ENCODE measurements around the gene RTN4RL1.
A peak's percentile ranks its signal among the peaks of the same experiment; 100 is the strongest.

RTN4RL1 gene

DNA sequence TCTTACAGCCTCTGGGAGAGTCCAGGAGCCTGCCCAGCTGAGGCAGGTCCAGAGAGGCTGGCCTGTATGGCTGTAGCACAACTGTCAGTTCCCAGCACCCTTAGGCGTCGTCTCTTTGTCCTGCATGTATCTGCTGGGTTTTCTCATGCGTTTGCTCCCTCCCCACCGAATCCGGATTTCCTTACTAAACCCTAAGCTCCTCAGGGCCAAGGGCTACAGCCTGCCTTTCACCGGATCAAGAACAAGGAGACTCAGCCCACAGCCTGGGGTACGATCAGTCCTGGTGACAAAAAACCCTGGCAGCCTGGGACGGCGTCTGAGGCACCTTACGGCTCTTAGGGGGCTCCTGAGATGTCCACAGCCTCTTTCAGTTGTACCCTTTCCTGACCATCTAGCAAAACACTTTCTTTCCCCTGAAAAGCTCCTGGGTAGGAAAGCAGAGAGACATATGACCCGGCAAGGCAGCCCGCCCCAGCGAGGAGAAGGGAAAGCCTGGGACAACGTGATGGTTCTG lies 42.0 kb upstream of the RTN4RL1 start:
- no peak overlapping the region for H3K4me3 ChIP-seq (ENCODE audit: low read depth, low read length)
- TF ChIP-seq, protein P1, sequence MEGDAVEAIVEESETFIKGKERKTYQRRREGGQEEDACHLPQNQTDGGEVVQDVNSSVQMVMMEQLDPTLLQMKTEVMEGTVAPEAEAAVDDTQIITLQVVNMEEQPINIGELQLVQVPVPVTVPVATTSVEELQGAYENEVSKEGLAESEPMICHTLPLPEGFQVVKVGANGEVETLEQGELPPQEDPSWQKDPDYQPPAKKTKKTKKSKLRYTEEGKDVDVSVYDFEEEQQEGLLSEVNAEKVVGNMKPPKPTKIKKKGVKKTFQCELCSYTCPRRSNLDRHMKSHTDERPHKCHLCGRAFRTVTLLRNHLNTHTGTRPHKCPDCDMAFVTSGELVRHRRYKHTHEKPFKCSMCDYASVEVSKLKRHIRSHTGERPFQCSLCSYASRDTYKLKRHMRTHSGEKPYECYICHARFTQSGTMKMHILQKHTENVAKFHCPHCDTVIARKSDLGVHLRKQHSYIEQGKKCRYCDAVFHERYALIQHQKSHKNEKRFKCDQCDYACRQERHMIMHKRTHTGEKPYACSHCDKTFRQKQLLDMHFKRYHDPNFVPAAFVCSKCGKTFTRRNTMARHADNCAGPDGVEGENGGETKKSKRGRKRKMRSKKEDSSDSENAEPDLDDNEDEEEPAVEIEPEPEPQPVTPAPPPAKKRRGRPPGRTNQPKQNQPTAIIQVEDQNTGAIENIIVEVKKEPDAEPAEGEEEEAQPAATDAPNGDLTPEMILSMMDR (IDR thresholded peaks at IDR 0.05), result no peak
- no peaks in the 10 kb centered on the region for H3K79me2 ChIP-seq
- H3K36me3 ChIP-seq (ENCODE audit: control insufficient read depth, insufficient read depth, low read length), result no peaks in the 10 kb centered on the region
- peaks cover 5% of the 10 kb centered on the region for H3K4me1 ChIP-seq
- no peak overlapping the region for H3K4me2 ChIP-seq (ENCODE audit: low read length)
- H2AFZ ChIP-seq, result no peak overlapping the region
- H3K27me3 ChIP-seq (ENCODE audit: control insufficient read depth, insufficient read depth, low read length), result no peaks in the 10 kb centered on the region
- no peaks in the 10 kb centered on the region for H3K9me3 ChIP-seq (ENCODE audit: control insufficient read depth, low read length)
- no peak overlapping the region for H3K9ac ChIP-seq
- peak overlapping the region; percentile 55 for H3K27ac ChIP-seq

DNA sequence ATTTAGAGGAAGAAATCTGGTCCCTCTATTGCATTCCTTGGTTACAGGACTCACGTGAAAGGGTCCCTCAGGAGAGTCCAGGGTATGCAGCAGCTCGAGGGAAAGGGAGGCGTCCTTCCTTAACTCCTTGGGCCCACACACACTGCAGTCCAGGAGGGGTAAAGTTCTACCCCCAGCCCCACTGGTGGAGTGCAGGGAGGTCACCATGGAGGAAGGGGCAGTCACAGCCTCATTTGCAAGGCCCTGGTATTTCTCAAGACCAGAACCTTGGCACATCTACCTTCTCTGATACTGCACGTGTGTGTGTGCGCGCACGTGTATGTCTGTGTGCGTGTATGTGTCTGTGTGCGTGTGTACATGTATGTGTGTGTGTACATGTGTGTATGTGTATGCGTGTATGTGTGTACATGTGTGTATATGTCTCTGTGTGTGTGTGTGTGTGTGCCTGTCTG lies 40.8 kb upstream of the RTN4RL1 start:
- Histone ChIP-seq H3K4me3 (ENCODE audit: low read depth, low read length) (no peak overlapping the region), H3K79me2 (no peaks in the 10 kb centered on the region), H3K27ac (no peak overlapping the region), H3K9me3 (ENCODE audit: control insufficient read depth, low read length) (no peaks in the 10 kb centered on the region), H3K4me2 (ENCODE audit: low read length) (no peak overlapping the region), H2AFZ (no peak overlapping the region), H3K4me1 (peaks cover 3% of the 10 kb centered on the region), H3K9ac (no peak overlapping the region), H3K36me3 (ENCODE audit: control insufficient read depth, insufficient read depth, low read length) (no peaks in the 10 kb centered on the region), H3K27me3 (ENCODE audit: control insufficient read depth, insufficient read depth, low read length) (no peaks in the 10 kb centered on the region)
- TF ChIP-seq, protein P1 (IDR thresholded peaks at IDR 0.05), result no peak

DNA sequence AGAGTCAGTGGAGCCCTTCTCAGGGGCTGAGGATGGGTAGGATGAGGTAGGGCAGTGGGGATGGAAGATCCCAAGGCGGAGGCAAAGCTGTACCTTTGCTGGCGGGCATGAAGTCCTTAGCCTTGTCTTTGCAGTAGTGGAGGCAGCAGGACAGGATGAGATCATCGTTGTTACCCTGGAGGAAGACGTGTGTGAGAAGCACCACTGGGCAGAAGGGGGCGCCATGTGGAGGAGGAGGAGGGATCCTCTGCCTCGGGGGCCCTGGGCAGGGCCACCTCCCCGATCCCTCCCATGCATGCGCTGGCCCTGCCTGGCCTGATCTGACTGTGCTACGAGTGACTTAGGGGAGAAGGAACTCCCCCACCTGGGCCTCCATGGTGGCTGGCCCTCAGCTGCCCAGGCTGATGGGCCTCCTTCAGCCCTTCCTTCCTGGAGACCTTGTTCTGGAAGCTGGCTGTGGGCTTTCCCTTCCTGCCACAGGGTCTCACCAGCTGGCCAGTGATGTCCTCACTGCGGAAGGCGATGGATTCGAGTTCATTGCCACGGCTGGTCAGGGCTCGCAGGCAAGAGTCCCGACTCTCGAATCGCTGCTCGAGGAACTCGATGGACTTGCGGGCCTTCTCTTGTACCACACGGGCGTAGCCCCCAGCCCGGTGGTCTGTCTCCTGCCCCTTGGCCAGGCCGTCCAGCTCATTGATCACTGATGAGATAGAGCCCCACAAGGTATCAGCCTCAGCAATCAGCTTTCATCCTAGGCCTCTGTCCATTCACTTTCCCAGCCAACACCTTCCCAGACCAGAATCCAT lies 40.0 kb upstream of the RTN4RL1 start:
- no peak overlapping the region for H3K9ac ChIP-seq
- peak overlapping the region; percentile 37 for H3K27ac ChIP-seq
- TF ChIP-seq, protein P1 (IDR thresholded peaks at IDR 0.05), result peak; percentile 13
- no peaks in the 10 kb centered on the region for H3K36me3 ChIP-seq (ENCODE audit: control insufficient read depth, insufficient read depth, low read length)
- H3K4me1 ChIP-seq, result no peaks in the 10 kb centered on the region
- H2AFZ ChIP-seq, result no peak overlapping the region
- H3K9me3 ChIP-seq (ENCODE audit: control insufficient read depth, low read length), result no peaks in the 10 kb centered on the region
- H3K4me2 ChIP-seq (ENCODE audit: low read length), result no peak overlapping the region
- no peaks in the 10 kb centered on the region for H3K27me3 ChIP-seq (ENCODE audit: control insufficient read depth, insufficient read depth, low read length)
- no peak overlapping the region for H3K4me3 ChIP-seq (ENCODE audit: low read depth, low read length)
- H3K79me2 ChIP-seq, result no peaks in the 10 kb centered on the region

- Histone ChIP-seq H2AFZ (no peak overlapping the region), H3K9me3 (ENCODE audit: control insufficient read depth, low read length) (no peaks in the 10 kb centered on the region), H3K36me3 (ENCODE audit: control insufficient read depth, insufficient read depth, low read length) (no peaks in the 10 kb centered on the region), H3K27me3 (ENCODE audit: control insufficient read depth, insufficient read depth, low read length) (no peaks in the 10 kb centered on the region), H3K9ac (no peak overlapping the region), H3K4me3 (ENCODE audit: low read depth, low read length) (no peak overlapping the region), H3K4me2 (ENCODE audit: low read length) (no peak overlapping the region), H3K79me2 (no peaks in the 10 kb centered on the region), H3K4me1 (no peaks in the 10 kb centered on the region), H3K27ac (peak overlapping the region; percentile 37)
- TF ChIP-seq, protein P1 (IDR thresholded peaks at IDR 0.05), result no peak
Observed at GRCh38 chr17:2064520-2064971, 39.4 kb upstream of the RTN4RL1 start.
